HCT116 (cell line): ENCODE results near the gene RAB3GAP1. TPM values are rescaled to one million over a fixed set of nuclear protein-coding genes. Genes with fewer than 3 reads are reported as not detected.

ENCODE experiments used
- ATAC-seq: fragments of 200-7000 bp; cut with Tn5 transposase; 2 replicates; pipeline ENCODE4 v1.9.1; 2020; ENCODE audit warnings: mild to moderate bottlenecking, moderate library complexity
- BruUV-seq: library from RNA; stranded (reverse); fragments of 400-500 nt; replicated peaks from 2 replicates; lab custom pipeline; 2021; lab: Mats Ljungman, UMichigan
- CTCF ChIA-PET: fragments of 300-600 bp; sonication (Branson Sonifier 250); formaldehyde crosslinking; loops from one replicate; lab custom pipeline; 2021; ENCODE audit warnings: antibody characterized with exemption; lab: Charles Lee
- POLR2A ChIA-PET: fragments of 300-600, 350-600 bp; sonication (Branson Sonifier 250); formaldehyde crosslinking; loops from one replicate; lab custom pipeline; 2021; ENCODE audit warnings: antibody characterized with exemption; lab: Charles Lee
- RAD21 ChIA-PET, 2 experiments: fragments of 300-600 bp; sonication (Branson Sonifier 250); formaldehyde crosslinking; loops; one replicate each; lab custom pipeline; 2023; ENCODE audit warnings: low total read pairs in 2 of 2; ENCODE audit not compliant: uncharacterized antibody in 2 of 2, unreplicated experiment in 2 of 2, low non-redundant PET in 1 of 2; lab: Charles Lee
- DNase-seq: peaks from one replicate; pipeline ENCODE4 v3.0.0-alpha.2; 2010; ENCODE audit warnings: low read depth, low spot score
- H2AFZ ChIP-seq: fragments of 200-600 bp; shearing (Covaris generic), sonication (generic); 2 replicates; pipeline ENCODE4 v1.6.1; 2017; ENCODE audit warnings: low read depth, mixed run types, mixed read lengths, antibody characterized with exemption, low read length; ENCODE audit not compliant: poor library complexity, severe bottlenecking
- H3K27ac ChIP-seq: 2 replicates; pipeline ENCODE4 v1.5.1; 2012; ENCODE audit warnings: low read depth, low read length
- H3K27me3 ChIP-seq: fragments of 200-600 bp; sonication (generic); 2 replicates; pipeline ENCODE4 v1.6.1; 2016; ENCODE audit warnings: mixed run types, low read length, mixed read lengths; ENCODE audit not compliant: insufficient read depth
- H3K36me3 ChIP-seq, 2 experiments: fragments of 200-500 bp in 1 of 2; fragments of 200-600 bp in 1 of 2; sonication (Bioruptor generic) in 1 of 2; sonication (generic) in 1 of 2; 2 replicates each; pipeline versions ENCODE4 v1.5.1 to v1.6.1; 2014 to 2016; ENCODE audit warnings: low read length in 2 of 2, inconsistent platforms in 1 of 2, mixed read lengths in 1 of 2, mixed run types in 1 of 2; ENCODE audit not compliant: insufficient read depth in 2 of 2, control insufficient read depth in 1 of 2
- H3K4me1 ChIP-seq, 2 experiments: fragments of 200-600 bp in 1 of 2; sonication (generic) in 1 of 2; 2 replicates each; pipeline versions ENCODE4 v1.5.1 to v1.6.1; 2012 to 2017; ENCODE audit warnings: low read length in 2 of 2, inconsistent platforms in 1 of 2, mild to moderate bottlenecking in 1 of 2, mixed read lengths in 1 of 2, mixed run types in 1 of 2, moderate library complexity in 1 of 2; ENCODE audit not compliant: insufficient read depth in 2 of 2, control insufficient read depth in 1 of 2
- H3K4me2 ChIP-seq: fragments of 200-600 bp; sonication (generic); 2 replicates; pipeline ENCODE4 v1.6.1; 2017; ENCODE audit warnings: mixed run types, low read length, mixed read lengths
- H3K4me3 ChIP-seq, 2 experiments: fragments of 200-600 bp in 1 of 2; sonication (generic) in 1 of 2; replicated peaks in 1 of 2; 2 replicates each; pipeline ENCODE4 v1.5.1; 2011 to 2016; ENCODE audit warnings: low read length in 2 of 2, control low read depth in 1 of 2, low read depth in 1 of 2, mild to moderate bottlenecking in 1 of 2, mixed read lengths in 1 of 2, mixed run types in 1 of 2
- H3K79me2 ChIP-seq: fragments of 200-600 bp; sonication (generic); 2 replicates; pipeline ENCODE4 v1.6.1; 2017; ENCODE audit warnings: mild to moderate bottlenecking, mixed run types, low read length, moderate library complexity, mixed read lengths; ENCODE audit not compliant: insufficient read depth
- H3K9ac ChIP-seq: fragments of 200-600 bp; sonication (generic); 2 replicates; pipeline ENCODE4 v1.6.1; 2016; ENCODE audit warnings: low read length, mixed read lengths
- H3K9me2 ChIP-seq: fragments of 200-600 bp; sonication (generic), shearing (Covaris generic); 2 replicates; pipeline ENCODE4 v1.6.1; 2017; ENCODE audit warnings: mixed run types, mild to moderate bottlenecking, moderate library complexity; ENCODE audit not compliant: insufficient read depth
- H3K9me3 ChIP-seq, 2 experiments: fragments of 200-500 bp in 1 of 2; fragments of 200-600 bp in 1 of 2; sonication (Bioruptor generic) in 1 of 2; sonication (generic) in 1 of 2; 2 replicates each; pipeline ENCODE4 v1.6.1; 2014 to 2017; ENCODE audit warnings: low read length in 2 of 2, mixed read lengths in 2 of 2, inconsistent platforms in 1 of 2, low read depth in 1 of 2, mild to moderate bottlenecking in 1 of 2, mixed run types in 1 of 2, moderate library complexity in 1 of 2; ENCODE audit not compliant: control insufficient read depth in 1 of 2, insufficient read depth in 1 of 2
- H4K20me1 ChIP-seq: fragments of 200-600 bp; sonication (generic), shearing (Covaris generic); 2 replicates; pipeline ENCODE4 v1.6.1; 2017; ENCODE audit warnings: mixed run types, mild to moderate bottlenecking, moderate library complexity; ENCODE audit not compliant: insufficient read depth
- ATF3 ChIP-seq: IDR thresholded peaks from 2 replicates; pipeline ENCODE4 v1.6.1; 2012
- CBX3 ChIP-seq: IDR thresholded peaks from 2 replicates; pipeline ENCODE4 v1.6.1; 2012; ENCODE audit warnings: low read depth
- CEBPB ChIP-seq: IDR thresholded peaks from 2 replicates; pipeline ENCODE4 v1.6.1; 2012; ENCODE audit warnings: low read depth
- EZH2 ChIP-seq: fragments of 200-600 bp; sonication (generic); IDR thresholded peaks from 2 replicates; pipeline ENCODE4 v1.6.1; 2017; ENCODE audit warnings: antibody characterized with exemption, mixed run types
- EZH2phosphoT487 ChIP-seq: fragments of 200-600 bp; IDR thresholded peaks from 2 replicates; pipeline ENCODE4 v1.6.1; 2018; ENCODE audit warnings: antibody characterized with exemption, borderline replicate concordance
- FOSL1 ChIP-seq: IDR thresholded peaks from 2 replicates; pipeline ENCODE4 v1.6.1; 2012; ENCODE audit warnings: low read depth
- JUND ChIP-seq: IDR thresholded peaks from 2 replicates; pipeline ENCODE4 v1.6.1; 2012
- MAX ChIP-seq: IDR thresholded peaks from 2 replicates; pipeline ENCODE4 v1.6.1; 2012
- POLR2AphosphoS5 ChIP-seq: IDR thresholded peaks from 2 replicates; pipeline ENCODE4 v1.6.1; 2011; ENCODE audit warnings: mild to moderate bottlenecking, low read depth, low read length, moderate library complexity
- RAD21 ChIP-seq: IDR thresholded peaks from 2 replicates; pipeline ENCODE4 v1.6.1; 2012; ENCODE audit warnings: low read depth, mild to moderate bottlenecking
- SIN3A ChIP-seq: IDR thresholded peaks from 2 replicates; pipeline ENCODE4 v1.6.1; 2012; ENCODE audit warnings: low read depth
- SP1 ChIP-seq: IDR thresholded peaks from 2 replicates; pipeline ENCODE4 v1.6.1; 2012; ENCODE audit warnings: low read depth
- SRF ChIP-seq: IDR thresholded peaks from 2 replicates; pipeline ENCODE4 v1.6.1; 2012; ENCODE audit warnings: low read depth
- TCF7L2 ChIP-seq: IDR thresholded peaks from 2 replicates; pipeline ENCODE4 v1.7.0; 2011; ENCODE audit warnings: borderline replicate concordance, inconsistent platforms; ENCODE audit not compliant: insufficient read depth, insufficient read length; ENCODE audit errors: extremely low read depth
- YY1 ChIP-seq: IDR thresholded peaks from 2 replicates; pipeline ENCODE4 v1.6.1; 2011; ENCODE audit warnings: low read length, low read depth, moderate library complexity, mild to moderate bottlenecking; ENCODE audit not compliant: insufficient replicate concordance; ENCODE audit errors: extremely low read depth
- ZFX ChIP-seq: fragments of 450-650 bp; IDR thresholded peaks from 2 replicates; pipeline ENCODE4 v1.6.1; 2017
- ZNF274 ChIP-seq: fragments of 200-500 bp; sonication (Bioruptor generic); IDR thresholded peaks from 2 replicates; pipeline ENCODE4 v1.6.1; 2014; ENCODE audit warnings: mild to moderate bottlenecking, low read depth, low read length, inconsistent platforms
- intact Hi-C: fragments of 100-400 bp; cut with micrococcal nuclease; formaldehyde crosslinking; loops from 2 replicates; pipeline ENCODE4 v1.10.0; 2022
- total RNA-seq: library from RNA; stranded (reverse); gene quantifications from one replicate; pipeline ENCODE4 v1.2.1, GENCODE V29; 2021; ENCODE audit not compliant: unreplicated experiment
- TF ChIP-seq, protein P1 (sequence below): IDR thresholded peaks from 2 replicates; pipeline ENCODE4 v1.6.1; 2011; ENCODE audit warnings: mild to moderate bottlenecking, low read length, moderate library complexity; ENCODE audit not compliant: insufficient replicate concordance; ENCODE audit errors: extremely low read depth
- TF ChIP-seq, protein P2 (sequence below), 3 experiments: fragments of 200-600 bp in 1 of 3; sonication (generic) in 1 of 3; IDR thresholded peaks in 2 of 3; conservative IDR thresholded peaks in 1 of 3; 2 replicates each; pipeline ENCODE4 v1.5.1; 2012 to 2017; ENCODE audit warnings: low read depth in 2 of 3, low read length in 2 of 3, antibody characterized with exemption in 1 of 3, borderline replicate concordance in 1 of 3, control low read depth in 1 of 3, mild to moderate bottlenecking in 1 of 3, mixed read lengths in 1 of 3, mixed run types in 1 of 3, moderate library complexity in 1 of 3; ENCODE audit not compliant: insufficient read depth in 1 of 3

The RAB3GAP1 gene
- total RNA-seq, 1 experiment from 2014 or later, result 38.5 TPM

GRCh38 chr2:135094508-135094907 is 42.4 kb downstream of the RAB3GAP1 start:
- Histone ChIP-seq H3K9me3 (no peaks in the 10 kb centered on the region), H3K9ac (no peak overlapping the region), H4K20me1 (no peaks in the 10 kb centered on the region), H3K27ac (no peak overlapping the region), H3K4me3 (no peak overlapping the region), H3K4me2 (no peak overlapping the region), H3K36me3 (no peaks in the 10 kb centered on the region; a peak in 1 of 4 replicates), H3K9me2 (no peaks in the 10 kb centered on the region), H3K4me1 (no peaks in the 10 kb centered on the region), H3K79me2 (no peaks in the 10 kb centered on the region; the same call in 1 of the 2 replicates), H3K27me3 (no peaks in the 10 kb centered on the region), H2AFZ (no peak overlapping the region)
- RAD21 ChIA-PET, result interaction anchor here in 1 of 2 experiments (0.6 kb wide), 1 partner anchor 647 kb away, joined by 8 read pairs; no protein-coding TSS in a partner anchor
- DNase-seq (no peak), ATAC-seq (no peak)
- no TSS peak for BruUV-seq
- TF ChIP-seq SRF (no peak), ZNF274 (no peak), CEBPB (no peak), TCF7L2 (no peak), POLR2AphosphoS5 (no peak), EZH2 (no peak), FOSL1 (no peak), CBX3 (no peak), YY1 (no peak), SP1 (no peak), ATF3 (no peak), ZFX (no peak), EZH2phosphoT487 (no peak), JUND (no peak), MAX (no peak), RAD21 (no peak), SIN3A (no peak)
- TF ChIP-seq, protein P1, sequence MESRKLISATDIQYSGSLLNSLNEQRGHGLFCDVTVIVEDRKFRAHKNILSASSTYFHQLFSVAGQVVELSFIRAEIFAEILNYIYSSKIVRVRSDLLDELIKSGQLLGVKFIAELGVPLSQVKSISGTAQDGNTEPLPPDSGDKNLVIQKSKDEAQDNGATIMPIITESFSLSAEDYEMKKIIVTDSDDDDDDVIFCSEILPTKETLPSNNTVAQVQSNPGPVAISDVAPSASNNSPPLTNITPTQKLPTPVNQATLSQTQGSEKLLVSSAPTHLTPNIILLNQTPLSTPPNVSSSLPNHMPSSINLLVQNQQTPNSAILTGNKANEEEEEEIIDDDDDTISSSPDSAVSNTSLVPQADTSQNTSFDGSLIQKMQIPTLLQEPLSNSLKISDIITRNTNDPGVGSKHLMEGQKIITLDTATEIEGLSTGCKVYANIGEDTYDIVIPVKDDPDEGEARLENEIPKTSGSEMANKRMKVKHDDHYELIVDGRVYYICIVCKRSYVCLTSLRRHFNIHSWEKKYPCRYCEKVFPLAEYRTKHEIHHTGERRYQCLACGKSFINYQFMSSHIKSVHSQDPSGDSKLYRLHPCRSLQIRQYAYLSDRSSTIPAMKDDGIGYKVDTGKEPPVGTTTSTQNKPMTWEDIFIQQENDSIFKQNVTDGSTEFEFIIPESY, result no peak
- TF ChIP-seq, protein P2, sequence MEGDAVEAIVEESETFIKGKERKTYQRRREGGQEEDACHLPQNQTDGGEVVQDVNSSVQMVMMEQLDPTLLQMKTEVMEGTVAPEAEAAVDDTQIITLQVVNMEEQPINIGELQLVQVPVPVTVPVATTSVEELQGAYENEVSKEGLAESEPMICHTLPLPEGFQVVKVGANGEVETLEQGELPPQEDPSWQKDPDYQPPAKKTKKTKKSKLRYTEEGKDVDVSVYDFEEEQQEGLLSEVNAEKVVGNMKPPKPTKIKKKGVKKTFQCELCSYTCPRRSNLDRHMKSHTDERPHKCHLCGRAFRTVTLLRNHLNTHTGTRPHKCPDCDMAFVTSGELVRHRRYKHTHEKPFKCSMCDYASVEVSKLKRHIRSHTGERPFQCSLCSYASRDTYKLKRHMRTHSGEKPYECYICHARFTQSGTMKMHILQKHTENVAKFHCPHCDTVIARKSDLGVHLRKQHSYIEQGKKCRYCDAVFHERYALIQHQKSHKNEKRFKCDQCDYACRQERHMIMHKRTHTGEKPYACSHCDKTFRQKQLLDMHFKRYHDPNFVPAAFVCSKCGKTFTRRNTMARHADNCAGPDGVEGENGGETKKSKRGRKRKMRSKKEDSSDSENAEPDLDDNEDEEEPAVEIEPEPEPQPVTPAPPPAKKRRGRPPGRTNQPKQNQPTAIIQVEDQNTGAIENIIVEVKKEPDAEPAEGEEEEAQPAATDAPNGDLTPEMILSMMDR (IDR thresholded peaks at IDR 0.05 in 2 of 3, conservative IDR thresholded peaks at IDR 0.05 in 1 of 3; ENCODE audit: borderline replicate concordance in 1 of 3, insufficient read depth in 1 of 3, low read depth in 2 of 3, low read length in 2 of 3), result no peak
- CTCF ChIA-PET, result no interaction called here
- intact Hi-C loops, result no loop called here
- POLR2A ChIA-PET, result no interaction called here
